ENCODE results near the gene SDHB. TPM values are rescaled to one million over a fixed set of nuclear protein-coding genes. Genes with fewer than 3 reads are reported as not detected.

The SDHB gene
- total and polyA plus RNA-seq, 4 donors = 59.1 to 117 (median 83.5) TPM

DNA sequence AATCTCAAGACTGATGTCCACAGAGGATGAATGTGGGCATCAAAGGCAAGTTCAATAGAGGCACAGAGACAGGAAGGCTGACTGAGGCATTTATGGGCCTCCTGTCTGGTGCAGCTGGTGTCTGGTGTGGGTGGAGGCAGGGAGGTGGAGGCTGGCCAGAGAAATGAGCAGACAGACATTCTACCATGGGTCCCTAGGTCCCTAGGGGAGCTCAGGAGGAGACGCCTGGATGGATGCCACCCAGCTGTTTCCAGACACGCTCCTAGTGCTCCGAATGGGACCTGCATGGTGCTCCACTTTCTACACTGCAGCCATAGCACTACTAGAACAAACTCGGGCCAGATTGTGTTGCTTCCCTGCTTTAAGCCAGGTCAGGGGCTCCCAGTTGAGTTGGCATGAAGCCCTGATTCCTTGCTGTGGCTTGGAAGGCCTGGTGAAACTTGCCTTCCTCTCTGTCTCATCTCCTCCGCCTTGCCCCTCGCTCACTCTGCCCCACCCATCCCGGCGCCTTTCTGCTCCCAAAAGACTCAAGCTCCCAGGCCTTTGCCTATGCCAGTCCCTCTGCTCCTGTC is 40.1 kb upstream of the SDHB start:
- DNase-seq (no peak), ATAC-seq (ENCODE audit: insufficient read depth, low FRiP score) (no peak)
- no peak overlapping the region for H3K27ac ChIP-seq (ENCODE audit: low read depth in 1 of 2, low read length in 1 of 2)
- H3K36me3 ChIP-seq (ENCODE audit: control insufficient read depth in 4 of 4, insufficient read depth in 4 of 4, low read length in 4 of 4) = no peaks in the 10 kb centered on the region
- 88% methylated on average over 8 of the region's 8 CpGs for WGBS, 2 donors
- H3K4me1 ChIP-seq (ENCODE audit: control insufficient read depth in 5 of 5, insufficient read depth in 5 of 5, low read length in 5 of 5) = no peaks in the 10 kb centered on the region
- no peaks in the 10 kb centered on the region for H3K27me3 ChIP-seq (ENCODE audit: control insufficient read depth in 3 of 3, insufficient read depth in 3 of 3, low read length in 2 of 3)
- no peak overlapping the region for H3K4me3 ChIP-seq
- TF ChIP-seq, protein P1, sequence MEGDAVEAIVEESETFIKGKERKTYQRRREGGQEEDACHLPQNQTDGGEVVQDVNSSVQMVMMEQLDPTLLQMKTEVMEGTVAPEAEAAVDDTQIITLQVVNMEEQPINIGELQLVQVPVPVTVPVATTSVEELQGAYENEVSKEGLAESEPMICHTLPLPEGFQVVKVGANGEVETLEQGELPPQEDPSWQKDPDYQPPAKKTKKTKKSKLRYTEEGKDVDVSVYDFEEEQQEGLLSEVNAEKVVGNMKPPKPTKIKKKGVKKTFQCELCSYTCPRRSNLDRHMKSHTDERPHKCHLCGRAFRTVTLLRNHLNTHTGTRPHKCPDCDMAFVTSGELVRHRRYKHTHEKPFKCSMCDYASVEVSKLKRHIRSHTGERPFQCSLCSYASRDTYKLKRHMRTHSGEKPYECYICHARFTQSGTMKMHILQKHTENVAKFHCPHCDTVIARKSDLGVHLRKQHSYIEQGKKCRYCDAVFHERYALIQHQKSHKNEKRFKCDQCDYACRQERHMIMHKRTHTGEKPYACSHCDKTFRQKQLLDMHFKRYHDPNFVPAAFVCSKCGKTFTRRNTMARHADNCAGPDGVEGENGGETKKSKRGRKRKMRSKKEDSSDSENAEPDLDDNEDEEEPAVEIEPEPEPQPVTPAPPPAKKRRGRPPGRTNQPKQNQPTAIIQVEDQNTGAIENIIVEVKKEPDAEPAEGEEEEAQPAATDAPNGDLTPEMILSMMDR (IDR thresholded peaks at IDR 0.05; ENCODE audit: control extremely low read depth, extremely low read depth) = no peak
- H3K9me3 ChIP-seq (ENCODE audit: control insufficient read depth in 4 of 4, insufficient read depth in 3 of 4, low read length in 3 of 4) = no peaks in the 10 kb centered on the region
- no peak overlapping the region for H3K9ac ChIP-seq (ENCODE audit: insufficient read depth in 1 of 2, low read length in 2 of 2)

DNA sequence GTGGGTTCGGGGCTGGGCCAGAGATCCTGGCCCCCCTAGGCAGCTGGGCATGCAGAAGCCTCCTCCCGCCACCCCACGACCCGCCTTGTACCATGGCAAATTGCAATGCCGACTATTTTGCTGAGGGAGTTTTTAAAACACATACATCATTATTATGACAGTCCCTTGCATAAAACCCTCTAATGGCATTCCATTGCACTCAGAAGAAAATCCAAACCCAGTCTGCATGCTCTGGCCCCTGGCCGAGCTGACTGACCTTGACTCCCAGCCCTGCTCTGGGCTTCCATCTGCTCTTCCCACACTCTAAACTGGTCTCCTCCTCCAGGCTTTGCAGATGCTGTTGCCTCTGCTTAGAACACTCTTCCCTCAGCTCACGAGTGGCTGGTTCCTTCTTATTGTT is 37.4 kb upstream of the SDHB start:
- Histone ChIP-seq H3K36me3 (ENCODE audit: control insufficient read depth in 4 of 4, insufficient read depth in 4 of 4, low read length in 4 of 4) (no peaks in the 10 kb centered on the region), H3K9ac (ENCODE audit: insufficient read depth in 1 of 2, low read length in 2 of 2) (no peak overlapping the region), H3K27me3 (ENCODE audit: control insufficient read depth in 3 of 3, insufficient read depth in 3 of 3, low read length in 2 of 3) (no peaks in the 10 kb centered on the region), H3K9me3 (ENCODE audit: control insufficient read depth in 4 of 4, insufficient read depth in 3 of 4, low read length in 3 of 4) (no peaks in the 10 kb centered on the region), H3K27ac (ENCODE audit: low read depth in 1 of 2, low read length in 1 of 2) (no peak overlapping the region), H3K4me3 (no peak overlapping the region), H3K4me1 (ENCODE audit: control insufficient read depth in 5 of 5, insufficient read depth in 5 of 5, low read length in 5 of 5) (no peaks in the 10 kb centered on the region)
- 82 to 91% methylated on average over 7 of the region's 7 CpGs for WGBS, 2 donors
- TF ChIP-seq, protein P1 (IDR thresholded peaks at IDR 0.05; ENCODE audit: control extremely low read depth, extremely low read depth) = no peak
- DNase-seq = no peak
- ATAC-seq (ENCODE audit: insufficient read depth, low FRiP score) = no peak

DNA sequence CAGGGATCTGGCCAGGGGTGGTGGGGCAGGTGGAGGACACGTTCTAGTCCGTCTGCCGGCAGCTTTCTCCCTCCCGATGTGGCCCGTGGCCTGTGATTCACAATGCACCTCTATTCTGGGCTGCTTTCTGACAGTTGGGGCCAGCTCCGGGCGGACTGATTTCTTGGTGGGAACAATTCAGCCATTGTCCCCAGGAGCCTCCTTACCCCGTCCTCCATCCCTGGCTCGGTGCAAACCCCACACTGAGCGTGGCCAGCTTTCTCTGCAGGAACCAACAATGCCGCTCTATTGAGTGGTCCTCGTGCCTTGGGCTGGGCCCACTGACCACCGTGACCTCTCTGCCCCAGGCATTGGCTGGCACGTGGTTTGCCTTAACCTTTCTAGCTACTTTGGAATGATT is 35.7 kb upstream of the SDHB start:
- no peaks in the 10 kb centered on the region for H3K27me3 ChIP-seq (ENCODE audit: control insufficient read depth in 3 of 3, insufficient read depth in 3 of 3, low read length in 2 of 3)
- ATAC-seq (ENCODE audit: insufficient read depth, low FRiP score) = no peak
- no peaks in the 10 kb centered on the region for H3K9me3 ChIP-seq (ENCODE audit: control insufficient read depth in 4 of 4, insufficient read depth in 3 of 4, low read length in 3 of 4)
- no peak overlapping the region for H3K9ac ChIP-seq (ENCODE audit: insufficient read depth in 1 of 2, low read length in 2 of 2)
- H3K4me3 ChIP-seq = no peak overlapping the region
- H3K27ac ChIP-seq (ENCODE audit: low read depth in 1 of 2, low read length in 1 of 2) = no peak overlapping the region
- DNase-seq = no peak
- H3K36me3 ChIP-seq (ENCODE audit: control insufficient read depth in 4 of 4, insufficient read depth in 4 of 4, low read length in 4 of 4) = no peaks in the 10 kb centered on the region
- TF ChIP-seq, protein P1 (IDR thresholded peaks at IDR 0.05; ENCODE audit: control extremely low read depth, extremely low read depth) = no peak
- no peaks in the 10 kb centered on the region for H3K4me1 ChIP-seq (ENCODE audit: control insufficient read depth in 5 of 5, insufficient read depth in 5 of 5, low read length in 5 of 5)
- 81 to 88% methylated on average over 14 of the region's 14 CpGs for WGBS, 2 donors

DNA sequence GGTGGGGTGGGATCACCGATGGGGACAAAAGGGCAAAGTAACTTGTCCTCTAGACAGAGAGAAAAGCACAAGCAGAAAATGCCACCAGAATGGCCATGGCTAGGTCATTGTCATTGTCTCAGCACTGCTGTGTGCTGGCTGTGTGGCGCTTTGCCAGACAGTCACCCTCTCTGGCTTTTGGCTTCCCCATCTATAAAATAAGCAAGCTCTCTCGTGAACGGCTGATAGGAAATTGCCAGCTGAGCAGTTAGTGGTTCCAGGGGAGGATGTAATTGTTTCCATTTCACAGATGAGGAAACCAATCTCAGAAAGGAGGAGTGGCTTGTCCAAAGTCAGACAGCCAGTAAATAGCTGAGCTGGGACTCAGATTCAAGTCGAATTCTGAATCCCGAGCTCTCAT is 32.9 kb upstream of the SDHB start:
- WGBS, 2 donors = 59 to 61% methylated on average over 6 of the region's 6 CpGs
- Histone ChIP-seq H3K27me3 (ENCODE audit: control insufficient read depth in 3 of 3, insufficient read depth in 3 of 3, low read length in 2 of 3) (no peaks in the 10 kb centered on the region), H3K36me3 (ENCODE audit: control insufficient read depth in 4 of 4, insufficient read depth in 4 of 4, low read length in 4 of 4) (no peaks in the 10 kb centered on the region), H3K9me3 (ENCODE audit: control insufficient read depth in 4 of 4, insufficient read depth in 3 of 4, low read length in 3 of 4) (no peaks in the 10 kb centered on the region), H3K4me3 (no peak overlapping the region), H3K9ac (ENCODE audit: insufficient read depth in 1 of 2, low read length in 2 of 2) (no peak overlapping the region), H3K27ac (ENCODE audit: low read depth in 1 of 2, low read length in 1 of 2) (no peak overlapping the region), H3K4me1 (ENCODE audit: control insufficient read depth in 5 of 5, insufficient read depth in 5 of 5, low read length in 5 of 5) (no peaks in the 10 kb centered on the region)
- TF ChIP-seq, protein P1 (IDR thresholded peaks at IDR 0.05; ENCODE audit: control extremely low read depth, extremely low read depth) = no peak
- DNase-seq (no peak), ATAC-seq (ENCODE audit: insufficient read depth, low FRiP score) (no peak)
